Measurements from ENCODE around the gene PSMB2. TPM values are rescaled to one million over a fixed set of nuclear protein-coding genes. Genes with fewer than 3 reads are reported as not detected.
A peak's percentile ranks its signal among the peaks of the same experiment; 100 is the strongest.
"Not testable (repeated sequence)": the region's sequence is repeated elsewhere in the genome, so short reads cannot be mapped to it uniquely, and the experiment has no call there.

PSMB2 gene
- total RNA-seq, 2 experiments from 2014 or later = 28.7 to 86.3 TPM

DNA sequence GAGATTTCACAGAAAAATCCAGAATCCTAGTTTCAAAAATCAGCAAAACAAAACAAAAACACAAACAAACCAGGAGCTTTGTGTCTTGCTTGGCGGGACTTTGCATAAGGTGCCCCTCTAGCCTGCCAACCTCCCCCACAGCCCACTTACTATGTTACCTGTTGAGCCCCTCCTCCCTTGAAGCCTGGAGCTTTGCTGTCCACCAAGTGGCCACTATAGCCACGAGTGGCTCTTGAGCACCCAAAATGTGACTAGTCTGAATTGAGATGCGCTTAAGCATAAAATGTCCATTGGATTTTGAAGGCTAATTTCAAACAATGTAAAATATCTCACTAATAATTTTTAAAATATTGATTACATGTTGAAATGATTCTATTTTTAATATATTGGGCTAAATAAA, 56.0 kb downstream of the PSMB2 start:
- no peak overlapping the region for H3K4me2 ChIP-seq (ENCODE audit: low read length)
- TF ChIP-seq, protein P1, sequence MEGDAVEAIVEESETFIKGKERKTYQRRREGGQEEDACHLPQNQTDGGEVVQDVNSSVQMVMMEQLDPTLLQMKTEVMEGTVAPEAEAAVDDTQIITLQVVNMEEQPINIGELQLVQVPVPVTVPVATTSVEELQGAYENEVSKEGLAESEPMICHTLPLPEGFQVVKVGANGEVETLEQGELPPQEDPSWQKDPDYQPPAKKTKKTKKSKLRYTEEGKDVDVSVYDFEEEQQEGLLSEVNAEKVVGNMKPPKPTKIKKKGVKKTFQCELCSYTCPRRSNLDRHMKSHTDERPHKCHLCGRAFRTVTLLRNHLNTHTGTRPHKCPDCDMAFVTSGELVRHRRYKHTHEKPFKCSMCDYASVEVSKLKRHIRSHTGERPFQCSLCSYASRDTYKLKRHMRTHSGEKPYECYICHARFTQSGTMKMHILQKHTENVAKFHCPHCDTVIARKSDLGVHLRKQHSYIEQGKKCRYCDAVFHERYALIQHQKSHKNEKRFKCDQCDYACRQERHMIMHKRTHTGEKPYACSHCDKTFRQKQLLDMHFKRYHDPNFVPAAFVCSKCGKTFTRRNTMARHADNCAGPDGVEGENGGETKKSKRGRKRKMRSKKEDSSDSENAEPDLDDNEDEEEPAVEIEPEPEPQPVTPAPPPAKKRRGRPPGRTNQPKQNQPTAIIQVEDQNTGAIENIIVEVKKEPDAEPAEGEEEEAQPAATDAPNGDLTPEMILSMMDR (conservative IDR thresholded peaks at IDR 0.05; ENCODE audit: low read length) = no peak
- TF ChIP-seq EZH2phosphoT487 (IDR thresholded peaks at IDR 0.05; ENCODE audit: borderline replicate concordance, low read depth, low read length) = no peak
- H3K79me2 ChIP-seq (ENCODE audit: insufficient read depth, low read depth, low read length) = no peaks in the 10 kb centered on the region
- no peak overlapping the region for H3K4me3 ChIP-seq (ENCODE audit: low read depth, low read length, poor library complexity, severe bottlenecking)
- peaks cover 5% of the 10 kb centered on the region for H3K4me1 ChIP-seq (ENCODE audit: insufficient read depth, low read length, poor library complexity, severe bottlenecking)
- no peaks in the 10 kb centered on the region for H4K20me1 ChIP-seq (ENCODE audit: insufficient read depth, low read length)
- POLR2A ChIA-PET = no interaction called here
- intact Hi-C loops (cut with micrococcal nuclease; ENCODE audit: unreplicated experiment) = no loop called here
- H3K36me3 ChIP-seq (ENCODE audit: insufficient read depth, low read length) = no peaks in the 10 kb centered on the region
- no TSS peak for BruUV-seq (replicated peaks)
- no peak for DNase-seq (ENCODE audit: low spot score)
- no peak overlapping the region for H2AFZ ChIP-seq (ENCODE audit: low read length)
- CTCF ChIA-PET (ENCODE audit: unreplicated experiment) = interaction anchor here (0.6 kb wide), 1 partner anchor 144 kb away, joined by 3 read pairs; no protein-coding TSS in a partner anchor
- H3K27ac ChIP-seq (ENCODE audit: low read depth, low read length, poor library complexity, severe bottlenecking) = no peak overlapping the region
- H3K9me2 ChIP-seq (ENCODE audit: insufficient read depth, low read length) = no peaks in the 10 kb centered on the region
- no peaks in the 10 kb centered on the region for H3K9me3 ChIP-seq (ENCODE audit: low read length)

DNA sequence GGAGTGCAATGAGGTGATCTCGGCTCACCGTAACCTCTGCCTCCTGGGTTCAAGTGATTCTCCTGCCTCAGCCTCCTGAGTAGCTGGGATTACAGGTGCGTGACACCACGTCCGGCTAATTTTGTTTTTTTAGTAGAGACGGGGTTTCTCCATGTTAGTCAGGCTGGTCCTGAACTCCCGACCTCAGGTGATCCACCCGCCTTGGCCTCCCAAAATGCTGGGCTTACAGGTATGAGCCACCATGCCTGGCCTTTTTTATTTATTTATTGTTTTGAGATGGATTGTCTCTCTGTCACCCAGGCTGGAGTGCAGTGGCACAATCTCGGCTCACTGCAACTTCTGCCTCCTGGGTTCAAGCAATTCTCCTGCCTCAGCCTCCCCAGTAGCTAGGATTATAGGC, 59.7 kb downstream of the PSMB2 start:
- H3K9me3 ChIP-seq (ENCODE audit: low read length); H3K79me2 ChIP-seq (ENCODE audit: insufficient read depth, low read depth, low read length); H3K9me2 ChIP-seq (ENCODE audit: insufficient read depth, low read length); CTCF ChIA-PET (ENCODE audit: unreplicated experiment); H3K27ac ChIP-seq (ENCODE audit: low read depth, low read length, poor library complexity, severe bottlenecking); H2AFZ ChIP-seq (ENCODE audit: low read length); H3K36me3 ChIP-seq (ENCODE audit: insufficient read depth, low read length); H4K20me1 ChIP-seq (ENCODE audit: insufficient read depth, low read length); intact Hi-C loops (cut with micrococcal nuclease; ENCODE audit: unreplicated experiment); DNase-seq (ENCODE audit: low spot score); H3K4me2 ChIP-seq (ENCODE audit: low read length); BruUV-seq (replicated peaks); H3K4me3 ChIP-seq (ENCODE audit: low read depth, low read length, poor library complexity, severe bottlenecking): not testable (repeated sequence)
- H3K4me1 ChIP-seq (ENCODE audit: insufficient read depth, low read length, poor library complexity, severe bottlenecking) = peaks cover 23% of the 10 kb centered on the region
- POLR2A ChIA-PET = interaction anchor here (0.6 to 1.1 kb wide), 4 partner anchors 152 to 459 kb away, joined by 3 to 4 read pairs (median 3); no protein-coding TSS in a partner anchor

DNA sequence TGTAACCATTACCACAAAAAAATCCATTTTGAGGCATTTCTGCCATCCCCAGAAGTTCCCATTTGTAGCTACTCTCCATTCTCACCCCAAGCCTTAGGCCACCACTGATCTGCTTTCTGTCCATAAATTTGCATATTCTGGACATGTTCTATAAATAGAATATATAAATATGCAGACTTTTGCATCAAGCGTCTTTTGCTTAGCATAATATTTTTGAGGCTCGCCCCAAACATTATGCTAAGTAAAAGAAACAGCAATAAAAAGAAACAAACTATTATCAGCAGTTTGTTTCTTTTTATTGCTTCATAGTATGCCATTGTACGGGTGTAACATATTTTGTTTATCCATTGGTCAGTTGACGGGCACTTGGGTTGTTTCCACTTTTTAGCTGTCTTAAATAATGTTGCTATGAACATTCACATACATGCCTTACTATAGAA, 60.4 kb downstream of the PSMB2 start:
- no peak overlapping the region for H3K27ac ChIP-seq (ENCODE audit: low read depth, low read length, poor library complexity, severe bottlenecking)
- no peaks in the 10 kb centered on the region for H4K20me1 ChIP-seq (ENCODE audit: insufficient read depth, low read length)
- no peaks in the 10 kb centered on the region for H3K9me2 ChIP-seq (ENCODE audit: insufficient read depth, low read length)
- no peak overlapping the region for H3K4me3 ChIP-seq (ENCODE audit: low read depth, low read length, poor library complexity, severe bottlenecking)
- no peak for TF ChIP-seq EZH2phosphoT487 (IDR thresholded peaks at IDR 0.05; ENCODE audit: borderline replicate concordance, low read depth, low read length)
- TF ChIP-seq, protein P1 (conservative IDR thresholded peaks at IDR 0.05; ENCODE audit: low read length) = no peak
- H3K9me3 ChIP-seq (ENCODE audit: low read length) = no peaks in the 10 kb centered on the region
- peak overlapping the region; percentile 5; the same call in 1 of the 2 replicates for H3K4me2 ChIP-seq (ENCODE audit: low read length)
- no peaks in the 10 kb centered on the region for H3K79me2 ChIP-seq (ENCODE audit: insufficient read depth, low read depth, low read length)
- no TSS peak for BruUV-seq (replicated peaks)
- POLR2A ChIA-PET = interaction anchor here (0.6 to 1.1 kb wide), 6 partner anchors 154 to 498 kb away, joined by 3 to 4 read pairs (median 3); no protein-coding TSS in a partner anchor
- intact Hi-C loops (cut with micrococcal nuclease; ENCODE audit: unreplicated experiment) = no loop called here
- CTCF ChIA-PET (ENCODE audit: unreplicated experiment) = no interaction called here
- H3K36me3 ChIP-seq (ENCODE audit: insufficient read depth, low read length) = no peaks in the 10 kb centered on the region
- no peak overlapping the region for H2AFZ ChIP-seq (ENCODE audit: low read length)
- DNase-seq (ENCODE audit: low spot score) = no peak
- H3K4me1 ChIP-seq (ENCODE audit: insufficient read depth, low read length, poor library complexity, severe bottlenecking) = peaks cover 23% of the 10 kb centered on the region
